NCI-H146 treated with DMSO at 0.1 percent for 48 hours (cell line): Measurements from ENCODE around the gene CFAP45.

Experiments
- DNase-seq: peaks from one replicate; lab custom pipeline; 2025; ENCODE audit not compliant: unreplicated experiment; lab: John Stamatoyannopoulos, UW

Gene CFAP45

GRCh38 chr1:159937054-159937750 lies 37.2 kb upstream of the CFAP45 start:
- no peak for DNase-seq

- peak; percentile 25 for DNase-seq
Observed at GRCh38 chr1:159936273-159936904, 36.4 kb upstream of the CFAP45 start.

GRCh38 chr1:159935719-159936272 lies 35.8 kb upstream of the CFAP45 start:
- DNase-seq: no peak

- DNase-seq: no peak
Observed at GRCh38 chr1:159935305-159935704, 35.3 kb upstream of the CFAP45 start.

- no peak for DNase-seq
Observed at GRCh38 chr1:159934136-159935039, 34.4 kb upstream of the CFAP45 start.

- no peak for DNase-seq
Observed at GRCh38 chr1:159933347-159933746, 33.4 kb upstream of the CFAP45 start.

GRCh38 chr1:159932296-159933285 lies 32.6 kb upstream of the CFAP45 start:
- DNase-seq: no peak

- no peak for DNase-seq
Observed at GRCh38 chr1:159931795-159932173, 31.8 kb upstream of the CFAP45 start.

GRCh38 chr1:159931101-159931794 lies 31.3 kb upstream of the CFAP45 start:
- DNase-seq: no peak

GRCh38 chr1:159930634-159931033 lies 30.7 kb upstream of the CFAP45 start:
- DNase-seq: no peak

GRCh38 chr1:159930216-159930615 lies 30.3 kb upstream of the CFAP45 start:
- DNase-seq: no peak

GRCh38 chr1:159929155-159930051 lies 29.4 kb upstream of the CFAP45 start:
- DNase-seq: no peak

- no peak for DNase-seq
Observed at GRCh38 chr1:159928491-159929050, 28.6 kb upstream of the CFAP45 start.

GRCh38 chr1:159927849-159928431 lies 28.0 kb upstream of the CFAP45 start:
- no peak for DNase-seq

- DNase-seq: no peak
Observed at GRCh38 chr1:159927211-159927848, 27.4 kb upstream of the CFAP45 start.

GRCh38 chr1:159925719-159926078 lies 25.7 kb upstream of the CFAP45 start:
- no peak for DNase-seq
